Neural cell (in vitro differentiated cells): ENCODE data around the gene CNR2.

Experiments
- EP300 ChIP-seq: fragments of 450-650 bp; conservative IDR thresholded peaks from 2 replicates; pipeline ENCODE4 v1.6.1; 2014; ENCODE audit warnings: antibody characterized with exemption, mild to moderate bottlenecking, moderate library complexity; ENCODE audit not compliant: poor library complexity, severe bottlenecking
- TF ChIP-seq, protein P1 (sequence below): fragments of 450-650 bp; IDR thresholded peaks from 2 replicates; pipeline ENCODE4 v1.5.1; 2014; ENCODE audit warnings: antibody characterized with exemption, mild to moderate bottlenecking, moderate library complexity; ENCODE audit not compliant: poor library complexity, severe bottlenecking

DNA sequence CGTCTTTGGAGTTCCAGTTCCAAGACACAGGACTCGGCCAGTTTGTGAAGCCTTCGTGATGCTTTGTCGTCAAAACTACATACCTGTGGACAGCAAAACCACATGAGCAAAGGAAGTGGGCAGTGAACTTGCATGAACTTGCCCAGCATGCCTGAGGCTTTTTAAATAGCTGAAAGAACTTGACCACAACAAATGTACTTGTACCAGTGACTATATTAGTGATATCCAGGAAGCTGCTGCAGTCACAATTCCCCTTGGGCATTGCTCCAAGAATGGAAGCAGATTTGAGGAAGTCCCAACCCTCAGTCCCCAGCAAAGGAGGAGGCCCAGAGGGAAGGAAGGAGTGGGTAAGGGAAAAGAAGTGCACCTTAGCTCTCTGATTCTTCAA lies 47.6 kb downstream of the CNR2 start:
- TF ChIP-seq, protein P1, sequence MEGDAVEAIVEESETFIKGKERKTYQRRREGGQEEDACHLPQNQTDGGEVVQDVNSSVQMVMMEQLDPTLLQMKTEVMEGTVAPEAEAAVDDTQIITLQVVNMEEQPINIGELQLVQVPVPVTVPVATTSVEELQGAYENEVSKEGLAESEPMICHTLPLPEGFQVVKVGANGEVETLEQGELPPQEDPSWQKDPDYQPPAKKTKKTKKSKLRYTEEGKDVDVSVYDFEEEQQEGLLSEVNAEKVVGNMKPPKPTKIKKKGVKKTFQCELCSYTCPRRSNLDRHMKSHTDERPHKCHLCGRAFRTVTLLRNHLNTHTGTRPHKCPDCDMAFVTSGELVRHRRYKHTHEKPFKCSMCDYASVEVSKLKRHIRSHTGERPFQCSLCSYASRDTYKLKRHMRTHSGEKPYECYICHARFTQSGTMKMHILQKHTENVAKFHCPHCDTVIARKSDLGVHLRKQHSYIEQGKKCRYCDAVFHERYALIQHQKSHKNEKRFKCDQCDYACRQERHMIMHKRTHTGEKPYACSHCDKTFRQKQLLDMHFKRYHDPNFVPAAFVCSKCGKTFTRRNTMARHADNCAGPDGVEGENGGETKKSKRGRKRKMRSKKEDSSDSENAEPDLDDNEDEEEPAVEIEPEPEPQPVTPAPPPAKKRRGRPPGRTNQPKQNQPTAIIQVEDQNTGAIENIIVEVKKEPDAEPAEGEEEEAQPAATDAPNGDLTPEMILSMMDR, result no peak
- no peak for TF ChIP-seq EP300
